Tibial artery (tissue), 4 donors: ENCODE measurements around the gene PADI4.
A peak's percentile ranks its signal among the peaks of the same experiment; 100 is the strongest.
"Not testable (repeated sequence)": the region's sequence is repeated elsewhere in the genome, so short reads cannot be mapped to it uniquely, and the experiment has no call there.

Source experiments
- DNase-seq, 2 donors: peaks; one replicate each; pipeline ENCODE4 v3.0.0-alpha.2; 2019
- H3K27ac ChIP-seq, 2 donors: fragments of 200-600 bp; sonication (generic) in 1 of 2; 1 replicate in 1 of 2; 2 replicates in 1 of 2; pipeline ENCODE4 v1.5.1; 2018 to 2019; ENCODE audit warnings: mild to moderate bottlenecking in 1 of 2
- H3K27me3 ChIP-seq, 2 donors: fragments of 200-600 bp; sonication (generic) in 1 of 2; one replicate each; pipeline versions ENCODE4 v1.5.1 to v1.6.0; 2016 to 2019
- H3K36me3 ChIP-seq, 3 donors: fragments of 200-600 bp; sonication (generic) in 2 of 3; one replicate each; pipeline ENCODE4 v1.5.1; 2016 to 2019; ENCODE audit warnings: mild to moderate bottlenecking in 2 of 3
- H3K4me1 ChIP-seq, 4 donors: fragments of 200-600 bp; sonication (generic) in 2 of 4; 1 replicate in 3 of 4; 2 replicates in 1 of 4; pipeline ENCODE4 v1.5.1; 2016 to 2019
- H3K4me3 ChIP-seq, 2 donors: fragments of 200-600 bp; sonication (generic) in 1 of 2; 1 replicate in 1 of 2; 2 replicates in 1 of 2; pipeline ENCODE4 v1.5.1; 2018 to 2019; ENCODE audit warnings: mild to moderate bottlenecking in 2 of 2
- H3K9me3 ChIP-seq, 3 donors: fragments of 200-600 bp; sonication (generic) in 1 of 3; one replicate each; pipeline ENCODE4 v1.5.1; 2016 to 2019
- intact Hi-C: fragments of 100-400 bp; cut with DNase I; formaldehyde crosslinking; loops from one replicate; pipeline ENCODE4 v1.15.0; 2023; ENCODE audit warnings: low total_unique reads
- TF ChIP-seq, protein P1 (sequence below), 2 experiments: fragments of 200-600 bp in 1 of 2; fragments of 450-650 bp in 1 of 2; IDR thresholded peaks; one replicate each; pipeline ENCODE4 v1.5.1; 2017 to 2019; ENCODE audit warnings: antibody characterized with exemption in 2 of 2, mild to moderate bottlenecking in 1 of 2, moderate library complexity in 1 of 2

The PADI4 gene

DNA sequence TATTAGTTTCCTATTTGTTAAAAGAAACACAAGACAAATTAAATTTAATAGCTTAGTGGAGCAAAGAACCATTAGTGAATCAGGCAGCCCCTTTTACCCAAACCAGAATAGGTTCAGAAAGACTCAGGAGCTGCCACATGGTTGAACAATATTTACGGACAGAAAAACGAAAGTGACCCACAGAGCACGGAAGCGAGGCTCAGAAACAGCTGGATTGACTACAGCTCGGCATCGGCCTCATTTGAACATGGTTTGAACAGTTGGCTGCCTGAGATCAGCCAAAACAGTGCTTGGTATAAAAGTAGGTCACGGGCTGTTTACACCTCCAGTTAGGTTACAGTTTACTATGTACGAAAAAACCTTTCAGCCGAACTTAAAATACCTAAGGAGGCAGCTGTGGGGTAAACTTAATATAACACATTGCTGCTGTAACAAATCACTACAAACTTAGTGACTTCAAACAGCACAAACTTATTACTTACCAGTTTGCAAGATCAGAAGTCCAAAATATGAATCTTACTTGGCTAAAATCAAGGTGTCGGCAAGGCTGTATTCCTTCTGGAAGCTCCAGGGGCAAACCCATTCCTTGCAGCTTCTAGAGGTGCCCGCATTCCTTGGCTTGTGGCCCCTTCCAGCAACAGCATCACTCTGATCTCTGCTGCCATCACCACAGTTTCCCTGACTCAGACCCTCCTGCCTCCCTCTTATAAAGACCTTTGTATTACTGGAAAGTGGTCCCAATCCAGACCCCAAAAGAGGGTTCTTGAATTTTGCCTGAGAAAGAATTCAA, 11.8 kb downstream of the PADI4 start:
- no peaks in the 10 kb centered on the region for H3K4me1 ChIP-seq
- TF ChIP-seq, protein P1, sequence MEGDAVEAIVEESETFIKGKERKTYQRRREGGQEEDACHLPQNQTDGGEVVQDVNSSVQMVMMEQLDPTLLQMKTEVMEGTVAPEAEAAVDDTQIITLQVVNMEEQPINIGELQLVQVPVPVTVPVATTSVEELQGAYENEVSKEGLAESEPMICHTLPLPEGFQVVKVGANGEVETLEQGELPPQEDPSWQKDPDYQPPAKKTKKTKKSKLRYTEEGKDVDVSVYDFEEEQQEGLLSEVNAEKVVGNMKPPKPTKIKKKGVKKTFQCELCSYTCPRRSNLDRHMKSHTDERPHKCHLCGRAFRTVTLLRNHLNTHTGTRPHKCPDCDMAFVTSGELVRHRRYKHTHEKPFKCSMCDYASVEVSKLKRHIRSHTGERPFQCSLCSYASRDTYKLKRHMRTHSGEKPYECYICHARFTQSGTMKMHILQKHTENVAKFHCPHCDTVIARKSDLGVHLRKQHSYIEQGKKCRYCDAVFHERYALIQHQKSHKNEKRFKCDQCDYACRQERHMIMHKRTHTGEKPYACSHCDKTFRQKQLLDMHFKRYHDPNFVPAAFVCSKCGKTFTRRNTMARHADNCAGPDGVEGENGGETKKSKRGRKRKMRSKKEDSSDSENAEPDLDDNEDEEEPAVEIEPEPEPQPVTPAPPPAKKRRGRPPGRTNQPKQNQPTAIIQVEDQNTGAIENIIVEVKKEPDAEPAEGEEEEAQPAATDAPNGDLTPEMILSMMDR (IDR thresholded peaks at IDR 0.05): no peak
- H3K27ac ChIP-seq: no peak overlapping the region
- peaks cover 0 to 20% of the 10 kb centered on the region in 2 donors for H3K27me3 ChIP-seq
- peak in 1 of 2 donors; percentile 20 for DNase-seq
- intact Hi-C loops: no loop called here
- no peaks in the 10 kb centered on the region for H3K36me3 ChIP-seq
- no peak overlapping the region for H3K4me3 ChIP-seq
- H3K9me3 ChIP-seq: peaks cover 0 to 9% (median 4%) of the 10 kb centered on the region in 3 donors

DNA sequence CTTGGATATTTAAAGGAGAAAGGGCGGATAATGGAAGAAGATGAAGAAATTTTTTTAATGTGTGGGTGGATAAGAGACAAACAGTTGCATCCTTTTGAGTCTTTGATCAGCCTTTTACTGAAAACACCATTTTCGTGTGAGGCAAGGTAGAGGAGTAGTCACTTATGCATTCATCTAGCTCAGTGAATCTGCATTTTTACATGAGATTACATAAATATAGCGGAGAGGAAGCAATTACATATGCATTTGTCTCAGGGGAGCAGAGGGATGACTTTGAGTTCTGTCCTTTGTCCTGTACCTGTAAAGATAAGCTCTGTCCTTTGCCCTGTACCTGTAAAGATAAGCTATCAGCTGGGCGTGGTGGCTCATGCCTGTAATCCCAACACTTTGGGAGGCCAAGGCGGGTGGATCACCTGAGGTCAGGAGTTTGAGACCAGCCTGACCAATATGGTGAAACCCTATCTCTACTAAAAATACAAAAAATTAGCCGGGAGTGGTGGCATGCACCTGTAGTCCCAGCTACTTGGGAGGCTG, 13.9 kb downstream of the PADI4 start:
- H3K9me3 ChIP-seq, H3K36me3 ChIP-seq, H3K4me1 ChIP-seq, intact Hi-C loops, H3K27ac ChIP-seq, H3K4me3 ChIP-seq, H3K27me3 ChIP-seq: not testable (repeated sequence)
- DNase-seq: peak in 1 of 2 donors; percentile 12

DNA sequence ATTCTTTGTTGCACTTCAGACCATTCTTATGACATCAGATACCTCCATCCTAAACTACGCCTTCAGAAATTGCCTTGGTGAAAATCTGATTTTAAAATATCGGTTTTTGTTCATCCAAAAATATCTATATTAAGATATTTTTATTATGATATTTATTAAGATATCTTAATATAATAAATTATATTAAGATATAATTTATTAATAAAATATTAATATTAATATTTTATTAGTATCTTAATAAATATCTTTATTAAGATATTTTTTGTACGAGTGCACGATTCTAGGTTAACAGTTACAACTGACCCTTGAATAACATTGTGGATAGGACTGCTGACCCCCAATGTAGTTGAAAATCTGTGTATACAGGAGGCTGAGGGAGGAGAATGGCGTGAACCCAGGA, 20.9 kb downstream of the PADI4 start:
- Histone ChIP-seq H3K4me3 (no peak overlapping the region), H3K27me3 (peaks cover 0 to 46% of the 10 kb centered on the region in 2 donors), H3K27ac (no peak overlapping the region), H3K36me3 (no peaks in the 10 kb centered on the region), H3K4me1 (no peaks in the 10 kb centered on the region), H3K9me3 (no peaks in the 10 kb centered on the region)
- TF ChIP-seq, protein P1 (IDR thresholded peaks at IDR 0.05): no peak
- DNase-seq: no peak
- intact Hi-C loops: no loop called here

DNA sequence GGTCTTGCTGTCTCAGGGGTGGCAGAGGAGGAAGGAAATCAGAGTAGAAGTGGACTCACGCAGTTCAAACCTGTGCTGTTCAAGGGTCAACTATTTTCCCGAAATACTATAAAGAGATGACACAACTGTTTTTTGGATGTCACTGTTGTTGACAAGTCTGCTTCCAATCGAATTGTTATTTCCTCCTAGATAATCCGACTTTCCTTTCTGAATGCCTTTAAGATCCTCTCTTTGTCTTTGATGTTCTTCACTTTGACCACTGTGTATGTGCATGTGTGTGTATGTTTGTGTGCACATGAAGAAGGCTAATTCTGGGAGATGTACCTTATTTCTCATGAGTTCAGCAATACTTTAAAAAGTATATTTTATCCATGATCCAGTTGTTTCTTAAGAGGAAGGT, 21.6 kb downstream of the PADI4 start:
- TF ChIP-seq, protein P1 (IDR thresholded peaks at IDR 0.05): no peak
- no peak for DNase-seq
- Histone ChIP-seq H3K27ac (no peak overlapping the region), H3K4me3 (no peak overlapping the region), H3K9me3 (no peaks in the 10 kb centered on the region), H3K27me3 (peaks cover 0 to 48% of the 10 kb centered on the region in 2 donors), H3K36me3 (no peaks in the 10 kb centered on the region), H3K4me1 (no peaks in the 10 kb centered on the region)
- intact Hi-C loops: no loop called here

DNA sequence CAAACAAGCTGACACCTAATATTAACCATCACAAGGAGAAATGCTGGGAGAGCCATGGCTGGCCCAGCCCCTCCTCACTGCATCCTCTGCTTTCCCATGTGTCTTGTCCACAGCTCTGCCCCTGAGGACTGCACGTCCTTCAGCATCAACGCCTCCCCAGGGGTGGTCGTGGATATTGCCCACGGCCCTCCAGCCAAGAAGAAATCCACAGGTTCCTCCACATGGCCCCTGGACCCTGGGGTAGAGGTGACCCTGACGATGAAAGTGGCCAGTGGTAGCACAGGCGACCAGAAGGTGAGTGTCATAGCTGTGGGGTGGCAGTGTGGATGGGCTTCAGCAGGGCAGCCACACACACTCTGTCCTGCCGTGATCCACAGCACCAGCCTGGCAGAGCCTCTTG, 22.9 kb downstream of the PADI4 start:
- no peaks in the 10 kb centered on the region for H3K36me3 ChIP-seq
- H3K4me1 ChIP-seq: no peaks in the 10 kb centered on the region
- no peak overlapping the region for H3K27ac ChIP-seq
- H3K9me3 ChIP-seq: no peaks in the 10 kb centered on the region
- H3K27me3 ChIP-seq: peaks cover 0 to 56% of the 10 kb centered on the region in 2 donors
- TF ChIP-seq, protein P1 (IDR thresholded peaks at IDR 0.05): no peak
- H3K4me3 ChIP-seq: no peak overlapping the region
- intact Hi-C loops: no loop called here
- DNase-seq: no peak

DNA sequence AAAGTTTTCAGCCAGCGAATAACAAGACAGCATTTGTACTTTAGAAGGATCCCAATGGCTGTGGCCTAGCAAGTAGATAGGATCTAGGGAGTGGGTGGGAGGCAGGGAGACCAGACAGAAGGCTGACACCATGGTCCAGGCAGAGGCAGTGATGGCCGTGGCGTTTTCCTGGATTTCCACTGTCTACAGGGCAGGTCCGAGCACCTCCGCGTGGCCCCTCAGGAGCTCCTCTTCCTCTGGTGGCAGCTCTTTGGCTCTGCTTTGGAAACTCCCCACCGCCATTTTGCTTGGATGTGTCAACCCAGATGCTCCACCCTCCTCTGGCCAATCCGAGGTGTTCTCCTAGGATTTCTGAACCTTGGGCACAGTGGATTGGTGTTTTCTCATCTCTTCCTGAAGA, 25.1 kb downstream of the PADI4 start:
- Histone ChIP-seq H3K4me1 (no peaks in the 10 kb centered on the region), H3K27me3 (peaks cover 0 to 63% of the 10 kb centered on the region in 2 donors), H3K4me3 (no peak overlapping the region), H3K27ac (no peak overlapping the region), H3K9me3 (no peaks in the 10 kb centered on the region), H3K36me3 (no peaks in the 10 kb centered on the region)
- TF ChIP-seq, protein P1 (IDR thresholded peaks at IDR 0.05): no peak
- no peak for DNase-seq
- intact Hi-C loops: no loop called here
